ENCODE measurements around the gene MAP3K5. TPM values are rescaled to one million over a fixed set of nuclear protein-coding genes. Genes with fewer than 3 reads are reported as not detected.

Gene MAP3K5
- total RNA-seq, 1 donor from 2014 or later = 31.2 TPM

DNA sequence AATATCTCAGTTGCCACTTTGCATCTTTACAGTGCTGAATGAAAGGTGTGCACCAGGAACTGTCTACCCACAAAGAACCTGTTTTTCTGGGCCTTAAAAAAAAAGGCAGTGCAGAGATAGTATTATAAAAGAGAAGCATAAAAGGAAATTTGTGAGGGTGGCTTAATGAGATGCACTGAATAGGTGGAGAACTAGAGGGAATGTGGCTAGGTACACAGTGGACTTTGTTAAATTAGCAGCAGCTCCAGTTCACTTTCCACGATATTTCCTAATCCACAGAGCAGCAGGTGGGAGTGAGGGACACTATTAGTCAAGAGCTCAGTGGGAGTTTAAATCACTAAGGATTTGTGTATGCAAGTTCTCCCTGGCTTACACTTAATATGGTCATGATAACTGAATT, 280.9 kb downstream of the MAP3K5 start:
- no peak for DNase-seq (ENCODE audit: extremely low spot score in 2 of 2)
- intact Hi-C loops (cut with DNase I) = no loop called here
- no peaks in the 10 kb centered on the region for H3K36me3 ChIP-seq
- H3K9me3 ChIP-seq = no peaks in the 10 kb centered on the region
- no peaks in the 10 kb centered on the region for H3K27me3 ChIP-seq
- no peak overlapping the region for H3K4me3 ChIP-seq
- no peaks in the 10 kb centered on the region for H3K4me1 ChIP-seq
- TF ChIP-seq POLR2AphosphoS5 (IDR thresholded peaks at IDR 0.05; ENCODE audit: insufficient read depth in 1 of 2, low read depth in 1 of 2) = no peak
- TF ChIP-seq CTCF (IDR thresholded peaks at IDR 0.05) = no peak
- TF ChIP-seq POLR2A (IDR thresholded peaks at IDR 0.05) = no peak
- no peak overlapping the region for H3K27ac ChIP-seq

DNA sequence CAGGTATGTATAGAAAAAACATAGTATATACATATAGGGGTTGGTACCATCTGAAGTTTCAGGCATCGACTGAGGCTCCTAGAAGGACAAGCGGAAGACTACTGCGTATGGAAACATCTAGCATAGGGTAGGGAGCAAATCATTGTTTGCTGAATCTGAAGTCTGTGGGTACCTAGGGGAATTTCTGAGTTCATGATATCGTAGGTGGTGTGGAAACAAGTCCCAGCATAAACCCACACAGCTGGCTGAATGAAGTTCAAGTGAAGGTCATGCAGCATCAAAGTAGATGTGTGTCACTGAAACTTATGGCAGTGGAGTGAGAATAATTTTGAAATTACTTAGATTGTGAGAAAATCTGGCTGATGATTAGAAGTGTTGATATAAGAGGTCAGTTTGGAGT, 281.5 kb downstream of the MAP3K5 start:
- DNase-seq (ENCODE audit: extremely low spot score in 2 of 2) = no peak
- intact Hi-C loops (cut with DNase I) = no loop called here
- Histone ChIP-seq H3K9me3 (no peaks in the 10 kb centered on the region), H3K4me1 (no peaks in the 10 kb centered on the region), H3K27ac (no peak overlapping the region), H3K36me3 (no peaks in the 10 kb centered on the region), H3K27me3 (no peaks in the 10 kb centered on the region), H3K4me3 (no peak overlapping the region)
- TF ChIP-seq POLR2AphosphoS5 (IDR thresholded peaks at IDR 0.05; ENCODE audit: insufficient read depth in 1 of 2, low read depth in 1 of 2) = no peak
- TF ChIP-seq POLR2A (IDR thresholded peaks at IDR 0.05) = no peak
- no peak for TF ChIP-seq CTCF (IDR thresholded peaks at IDR 0.05)

DNA sequence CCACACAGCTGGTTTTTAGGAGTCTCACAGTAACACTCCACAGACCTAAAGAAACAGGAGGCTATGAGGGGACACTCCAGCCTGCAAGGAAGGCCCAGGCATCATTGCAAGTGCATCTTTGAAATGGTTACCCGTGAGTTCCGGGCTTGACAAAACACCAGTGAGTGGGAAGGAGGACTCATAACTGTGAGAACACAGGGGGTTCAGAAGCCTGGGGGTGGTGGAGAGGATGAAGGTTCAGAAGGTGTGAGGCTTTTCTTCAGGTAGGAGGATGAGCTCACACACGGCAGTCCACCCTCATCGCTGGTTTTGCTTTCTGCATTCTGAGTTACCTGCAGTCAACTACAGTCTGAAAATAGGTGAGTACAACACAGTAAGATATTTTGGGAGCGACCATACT, 282.0 kb downstream of the MAP3K5 start:
- H3K4me3 ChIP-seq = no peak overlapping the region
- intact Hi-C loops (cut with DNase I) = no loop called here
- H3K4me1 ChIP-seq = no peaks in the 10 kb centered on the region
- no peak overlapping the region for H3K27ac ChIP-seq
- no peaks in the 10 kb centered on the region for H3K27me3 ChIP-seq
- TF ChIP-seq POLR2A (IDR thresholded peaks at IDR 0.05) = no peak
- no peak for TF ChIP-seq CTCF (IDR thresholded peaks at IDR 0.05)
- TF ChIP-seq POLR2AphosphoS5 (IDR thresholded peaks at IDR 0.05; ENCODE audit: insufficient read depth in 1 of 2, low read depth in 1 of 2) = no peak
- H3K9me3 ChIP-seq = no peaks in the 10 kb centered on the region
- H3K36me3 ChIP-seq = no peaks in the 10 kb centered on the region
- no peak for DNase-seq (ENCODE audit: extremely low spot score in 2 of 2)

GRCh38 chr6:136508725-136509392, 283.4 kb downstream of the MAP3K5 start:
- no peaks in the 10 kb centered on the region for H3K36me3 ChIP-seq
- H3K27ac ChIP-seq = no peak overlapping the region
- no peak for TF ChIP-seq POLR2A (IDR thresholded peaks at IDR 0.05)
- TF ChIP-seq POLR2AphosphoS5 (IDR thresholded peaks at IDR 0.05; ENCODE audit: insufficient read depth in 1 of 2, low read depth in 1 of 2) = no peak
- TF ChIP-seq CTCF (IDR thresholded peaks at IDR 0.05) = no peak
- intact Hi-C loops (cut with DNase I) = no loop called here
- H3K9me3 ChIP-seq = no peaks in the 10 kb centered on the region
- no peaks in the 10 kb centered on the region for H3K4me1 ChIP-seq
- H3K27me3 ChIP-seq = no peaks in the 10 kb centered on the region
- no peak overlapping the region for H3K4me3 ChIP-seq
- no peak for DNase-seq (ENCODE audit: extremely low spot score in 2 of 2)

Small RNA genes within 50 kb of the gene (small RNA-seq; reads per million reads assigned to genes)
- gene RNA5SP219 = not detected

Other genes with a start within 250 kb of the MAP3K5 start
- gene MAP7, start 242.1 kb downstream of the MAP3K5 start, total RNA-seq = 9.3 TPM
- 6.1 TPM for gene PEX7, start 30.1 kb upstream of the MAP3K5 start, total RNA-seq
- gene SLC35D3, start 129.8 kb upstream of the MAP3K5 start, total RNA-seq = not detected

Data from vagina (tissue), 2 donors.